DMS53 treated with DMSO at 0.1 percent for 48 hours (cell line): ENCODE data around the gene FBXL12.
"Not testable (repeated sequence)": the region's sequence is repeated elsewhere in the genome, so short reads cannot be mapped to it uniquely, and the experiment has no call there.

Experiments used
- DNase-seq: peaks from one replicate; lab custom pipeline; 2025; ENCODE audit not compliant: unreplicated experiment; lab: John Stamatoyannopoulos, UW

The FBXL12 gene

GRCh38 chr19:9793071-9793591 is 25.7 kb downstream of the FBXL12 start:
- no peak for DNase-seq

- DNase-seq, result peak; percentile 76
Observed at GRCh38 chr19:9792206-9793070, 26.4 kb downstream of the FBXL12 start.

- peak; percentile 73 for DNase-seq
Observed at GRCh38 chr19:9791552-9792205, 27.2 kb downstream of the FBXL12 start.

- DNase-seq, result not testable (repeated sequence)
Observed at GRCh38 chr19:9791073-9791367, 27.9 kb downstream of the FBXL12 start.

- not testable (repeated sequence) for DNase-seq
Observed at GRCh38 chr19:9789579-9789978, 29.3 kb downstream of the FBXL12 start.

GRCh38 chr19:9789066-9789465 is 29.8 kb downstream of the FBXL12 start:
- no peak for DNase-seq

GRCh38 chr19:9788604-9789003 is 30.3 kb downstream of the FBXL12 start:
- DNase-seq, result not testable (repeated sequence)

GRCh38 chr19:9786819-9787218 is 32.1 kb downstream of the FBXL12 start:
- DNase-seq, result no peak

GRCh38 chr19:9786342-9786741 is 32.5 kb downstream of the FBXL12 start:
- DNase-seq, result no peak

GRCh38 chr19:9785367-9786331 is 33.2 kb downstream of the FBXL12 start:
- DNase-seq, result peak; percentile 88

GRCh38 chr19:9784163-9784496 is 34.7 kb downstream of the FBXL12 start:
- DNase-seq, result not testable (repeated sequence)

- no peak for DNase-seq
Observed at GRCh38 chr19:9782338-9782737, 36.5 kb downstream of the FBXL12 start.

- peak; percentile 86 for DNase-seq
Observed at GRCh38 chr19:9768175-9769112, 50.4 kb downstream of the FBXL12 start, which contains the start of gene ZNF846. TSS of gene ZNF846 (minus strand) at chr19:9768738. CDS start at chr19:9764950, 3,788 bp downstream.
